Measurements from ENCODE around the gene SDK1. TPM values are rescaled to one million over a fixed set of nuclear protein-coding genes. Genes with fewer than 3 reads are reported as not detected.

The SDK1 gene
- total RNA-seq, 1 donor from 2014 or later: 0.08 TPM

DNA sequence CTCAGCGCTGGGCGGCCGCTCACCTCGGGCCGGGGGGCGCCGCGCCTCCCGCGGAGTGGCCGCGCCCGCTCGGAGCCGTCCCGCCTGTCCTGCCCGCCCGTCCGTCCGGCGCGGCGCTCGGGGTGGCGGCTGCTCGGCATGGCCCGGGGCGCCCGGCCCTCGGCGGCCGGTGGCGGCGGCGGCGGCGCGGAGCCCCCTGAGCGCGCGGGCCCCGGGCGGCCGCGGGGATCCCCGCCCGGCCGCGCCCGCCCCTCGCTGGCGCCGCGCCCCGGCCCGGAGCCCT lies 338 bp downstream of the SDK1 start:
- no peak for DNase-seq (ENCODE audit: low spot score)
- Mint-ChIP-seq H3K27ac (no peak overlapping the region), H3K9me3 (no peaks in the 10 kb centered on the region), H3K36me3 (ENCODE audit: low read depth) (no peaks in the 10 kb centered on the region), H3K27me3 (ENCODE audit: insufficient read depth) (peaks cover 59% of the 10 kb centered on the region), H3K4me3 (no peak overlapping the region), H3K4me1 (ENCODE audit: low read depth) (peaks cover 18% of the 10 kb centered on the region)
- intact Hi-C loops (cut with micrococcal nuclease): loop anchor here (1.0 to 2.0 kb wide), 5 partner anchors 108 to 415 kb away; no protein-coding TSS in a partner anchor

DNA sequence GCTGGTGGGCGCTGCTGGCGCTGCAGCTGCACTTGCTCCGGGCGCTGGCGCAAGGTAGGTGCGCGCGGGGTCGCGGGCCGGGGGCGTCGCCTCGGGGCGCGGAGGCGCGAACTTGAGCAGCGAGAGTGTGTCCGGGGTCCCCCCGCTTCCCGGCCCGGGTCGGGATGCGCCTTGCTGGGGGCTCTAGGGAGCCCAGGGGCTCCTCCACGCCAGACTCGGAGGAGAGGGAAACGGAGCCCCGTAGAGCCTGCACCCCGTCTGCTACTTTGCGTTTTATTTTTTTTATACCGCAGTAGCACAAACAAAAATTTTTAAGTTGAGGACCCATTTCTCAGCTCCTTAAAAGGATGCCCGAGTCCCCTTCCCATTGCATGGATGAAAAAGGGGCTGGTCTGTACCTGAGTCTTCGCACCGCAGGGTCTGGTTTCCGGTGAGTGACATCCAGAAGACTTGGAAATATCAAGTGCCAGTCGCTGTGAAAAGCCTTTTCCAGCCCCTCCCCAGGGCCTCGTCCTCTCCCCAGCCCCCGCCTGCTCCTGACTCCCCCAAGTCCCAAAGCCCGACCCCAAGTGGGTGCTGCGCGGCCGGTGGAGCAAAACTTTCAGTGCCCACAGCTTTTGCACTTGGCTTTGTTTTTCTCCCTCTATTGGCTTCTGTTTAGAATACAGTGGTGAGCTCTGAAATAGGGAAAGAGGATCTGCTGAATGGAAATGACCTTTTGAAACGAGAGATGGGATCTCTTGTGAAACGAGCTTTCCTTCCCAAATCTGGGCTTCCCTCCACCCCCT lies 973 bp downstream of the SDK1 start:
- intact Hi-C loops (cut with micrococcal nuclease): loop anchor here (1.0 to 2.0 kb wide), 5 partner anchors 107 to 415 kb away; no protein-coding TSS in a partner anchor
- H3K27me3 Mint-ChIP-seq (ENCODE audit: insufficient read depth): peaks cover 61% of the 10 kb centered on the region
- no peaks in the 10 kb centered on the region for H3K9me3 Mint-ChIP-seq
- no peak for DNase-seq (ENCODE audit: low spot score)
- peaks cover 18% of the 10 kb centered on the region for H3K4me1 Mint-ChIP-seq (ENCODE audit: low read depth)
- H3K27ac Mint-ChIP-seq: peak overlapping the region; percentile 45
- H3K4me3 Mint-ChIP-seq: peak overlapping the region; percentile 73
- no peaks in the 10 kb centered on the region for H3K36me3 Mint-ChIP-seq (ENCODE audit: low read depth)

DNA sequence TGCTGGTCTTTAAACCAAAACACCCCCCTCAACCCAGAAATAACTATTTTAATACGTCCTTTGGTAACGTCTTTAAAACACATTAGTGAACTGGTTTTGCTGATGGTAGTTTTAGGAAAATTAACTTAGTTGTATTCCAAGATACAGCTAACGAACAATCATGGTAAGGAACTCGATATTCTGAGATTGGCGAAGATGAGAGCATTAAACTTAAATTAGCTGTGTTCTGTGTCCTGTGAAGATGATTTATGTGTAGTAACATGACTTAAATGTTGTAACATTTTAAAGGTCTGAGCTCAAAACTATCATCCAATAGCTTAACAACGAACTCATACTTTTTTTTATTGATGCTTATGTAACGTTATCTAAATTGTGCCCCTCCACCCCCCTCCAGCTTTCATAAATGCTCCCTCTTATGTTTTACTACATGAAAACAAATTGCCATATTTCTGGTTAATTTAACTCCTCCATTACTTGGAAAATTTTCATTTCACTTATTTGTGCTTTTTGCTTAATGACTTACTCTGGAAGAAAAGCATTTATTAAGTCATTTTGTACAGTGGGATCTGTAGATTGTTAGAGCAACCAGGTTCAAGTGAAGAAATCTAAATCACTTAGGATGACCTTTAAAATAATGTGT lies 1.7 kb downstream of the SDK1 start:
- no peaks in the 10 kb centered on the region for H3K36me3 Mint-ChIP-seq (ENCODE audit: low read depth)
- DNase-seq (ENCODE audit: low spot score): no peak
- peaks cover 18% of the 10 kb centered on the region for H3K4me1 Mint-ChIP-seq (ENCODE audit: low read depth)
- H3K27me3 Mint-ChIP-seq (ENCODE audit: insufficient read depth): peaks cover 65% of the 10 kb centered on the region
- H3K4me3 Mint-ChIP-seq: peak overlapping the region; percentile 73
- H3K9me3 Mint-ChIP-seq: no peaks in the 10 kb centered on the region
- intact Hi-C loops (cut with micrococcal nuclease): no loop called here
- H3K27ac Mint-ChIP-seq: no peak overlapping the region

DNA sequence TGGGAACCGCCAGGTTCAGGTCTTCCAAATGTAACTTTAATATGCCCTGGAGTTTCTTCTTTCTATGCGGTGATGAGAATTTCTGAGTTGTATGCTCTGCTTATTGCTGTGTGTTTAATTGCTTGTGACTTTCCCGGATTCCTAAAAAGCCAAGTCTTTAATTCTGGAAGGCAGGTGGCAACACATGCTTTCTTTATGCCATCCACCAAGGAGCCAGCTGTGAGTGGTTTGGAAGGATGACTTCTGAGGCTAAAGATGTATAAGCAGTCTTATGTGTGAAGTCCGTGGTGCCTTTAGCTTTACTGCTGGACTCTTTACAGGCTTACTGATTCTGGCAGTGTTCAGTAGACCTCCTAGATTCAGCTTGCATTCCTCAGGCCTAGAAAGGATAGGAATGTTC lies 3.1 kb downstream of the SDK1 start:
- Mint-ChIP-seq H3K36me3 (ENCODE audit: low read depth) (no peaks in the 10 kb centered on the region), H3K27ac (no peak overlapping the region), H3K9me3 (no peaks in the 10 kb centered on the region), H3K4me3 (no peak overlapping the region), H3K27me3 (ENCODE audit: insufficient read depth) (peaks cover 72% of the 10 kb centered on the region), H3K4me1 (ENCODE audit: low read depth) (peaks cover 18% of the 10 kb centered on the region)
- intact Hi-C loops (cut with micrococcal nuclease): no loop called here
- no peak for DNase-seq (ENCODE audit: low spot score)

DNA sequence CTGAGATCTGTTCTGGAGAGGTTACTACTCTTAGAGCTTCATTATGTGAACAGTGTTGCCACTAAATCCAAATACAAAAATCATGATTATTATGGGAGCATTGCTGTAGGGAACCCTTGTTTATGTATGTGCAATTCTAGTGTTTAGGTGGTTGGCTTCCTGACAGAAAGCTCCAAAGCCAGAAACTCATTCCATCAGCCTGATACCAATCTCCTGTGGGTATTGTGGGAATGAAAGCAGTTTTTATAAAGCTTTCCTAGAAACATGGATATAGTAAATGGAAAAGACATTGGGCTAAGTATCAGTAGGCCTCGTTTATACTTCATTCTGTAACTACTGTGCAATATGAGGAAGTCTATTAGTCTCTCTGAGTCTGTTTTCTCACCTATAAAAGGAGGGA lies 6.4 kb downstream of the SDK1 start:
- no peak overlapping the region for H3K27ac Mint-ChIP-seq
- intact Hi-C loops (cut with micrococcal nuclease): no loop called here
- peaks cover 7% of the 10 kb centered on the region for H3K4me1 Mint-ChIP-seq (ENCODE audit: low read depth)
- H3K9me3 Mint-ChIP-seq: no peaks in the 10 kb centered on the region
- no peak for DNase-seq (ENCODE audit: low spot score)
- H3K27me3 Mint-ChIP-seq (ENCODE audit: insufficient read depth): peaks cover 67% of the 10 kb centered on the region
- no peak overlapping the region for H3K4me3 Mint-ChIP-seq
- no peaks in the 10 kb centered on the region for H3K36me3 Mint-ChIP-seq (ENCODE audit: low read depth)

DNA sequence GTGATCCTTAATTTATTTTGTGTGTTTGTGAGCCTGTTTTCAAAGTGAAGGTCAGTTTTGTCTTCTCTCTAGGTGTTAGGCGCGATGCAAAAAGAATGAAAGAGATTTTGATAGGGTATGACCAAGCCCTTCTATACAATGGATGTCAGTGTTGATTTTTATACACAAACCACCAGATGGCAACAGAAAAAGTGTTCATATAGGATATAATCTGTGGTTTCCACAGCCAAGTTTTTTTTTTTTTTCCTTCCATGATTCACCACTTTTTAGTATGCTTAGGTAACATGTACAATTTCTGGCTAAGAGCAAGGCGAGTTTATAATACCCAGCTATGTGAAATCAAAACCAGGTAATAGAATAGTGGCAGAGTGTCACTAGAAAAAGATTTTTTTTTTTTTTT lies 8.1 kb downstream of the SDK1 start:
- Mint-ChIP-seq H3K27ac (no peak overlapping the region), H3K4me3 (no peak overlapping the region), H3K9me3 (no peaks in the 10 kb centered on the region), H3K27me3 (ENCODE audit: insufficient read depth) (peaks cover 50% of the 10 kb centered on the region), H3K4me1 (ENCODE audit: low read depth) (no peaks in the 10 kb centered on the region), H3K36me3 (ENCODE audit: low read depth) (no peaks in the 10 kb centered on the region)
- intact Hi-C loops (cut with micrococcal nuclease): no loop called here
- DNase-seq (ENCODE audit: low spot score): no peak

DNA sequence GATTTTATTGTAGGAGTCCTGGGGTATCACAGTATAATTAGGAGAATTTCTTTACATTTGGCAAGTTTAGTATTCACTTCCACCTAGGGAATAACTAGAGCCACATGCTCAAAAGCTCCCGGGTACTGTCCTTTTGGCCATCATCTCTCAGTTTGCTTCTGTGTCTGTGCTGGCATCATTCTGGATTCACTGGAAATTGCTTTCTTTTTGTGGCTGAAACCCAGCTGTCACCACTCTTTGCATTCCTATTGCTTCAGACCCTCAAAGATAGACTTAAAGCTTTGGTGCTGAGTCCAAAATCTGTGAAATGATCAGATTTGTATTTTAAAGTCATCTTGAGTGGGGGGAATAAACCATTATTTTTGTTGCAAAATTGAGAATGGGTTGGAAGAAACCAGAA lies 8.9 kb downstream of the SDK1 start:
- H3K36me3 Mint-ChIP-seq (ENCODE audit: low read depth): no peaks in the 10 kb centered on the region
- no peaks in the 10 kb centered on the region for H3K9me3 Mint-ChIP-seq
- H3K4me1 Mint-ChIP-seq (ENCODE audit: low read depth): no peaks in the 10 kb centered on the region
- H3K27ac Mint-ChIP-seq: no peak overlapping the region
- H3K27me3 Mint-ChIP-seq (ENCODE audit: insufficient read depth): peaks cover 43% of the 10 kb centered on the region
- intact Hi-C loops (cut with micrococcal nuclease): no loop called here
- DNase-seq (ENCODE audit: low spot score): no peak
- no peak overlapping the region for H3K4me3 Mint-ChIP-seq

DNA sequence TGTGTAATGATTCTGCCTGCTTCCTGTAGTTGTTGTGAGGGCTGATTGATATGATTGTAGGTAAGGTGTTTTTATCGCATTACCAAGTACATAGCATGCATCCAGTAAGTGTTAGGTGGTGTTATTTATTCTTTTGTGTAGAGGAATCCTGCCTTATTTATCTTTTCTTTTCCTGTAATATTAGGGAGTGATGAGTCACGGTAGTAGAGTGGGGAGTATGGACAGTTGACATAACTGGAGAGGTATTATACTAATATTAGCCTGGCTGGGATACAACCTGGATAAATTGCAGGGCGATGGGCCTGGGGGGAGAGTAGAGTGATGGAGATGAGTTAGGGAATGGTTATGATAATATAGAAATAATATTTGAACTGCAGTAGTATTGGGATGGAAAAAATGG lies 9.8 kb downstream of the SDK1 start:
- H3K36me3 Mint-ChIP-seq (ENCODE audit: low read depth): no peaks in the 10 kb centered on the region
- no peaks in the 10 kb centered on the region for H3K9me3 Mint-ChIP-seq
- H3K27ac Mint-ChIP-seq: no peak overlapping the region
- intact Hi-C loops (cut with micrococcal nuclease): no loop called here
- H3K27me3 Mint-ChIP-seq (ENCODE audit: insufficient read depth): peaks cover 35% of the 10 kb centered on the region
- DNase-seq (ENCODE audit: low spot score): no peak
- no peaks in the 10 kb centered on the region for H3K4me1 Mint-ChIP-seq (ENCODE audit: low read depth)
- H3K4me3 Mint-ChIP-seq: no peak overlapping the region

DNA sequence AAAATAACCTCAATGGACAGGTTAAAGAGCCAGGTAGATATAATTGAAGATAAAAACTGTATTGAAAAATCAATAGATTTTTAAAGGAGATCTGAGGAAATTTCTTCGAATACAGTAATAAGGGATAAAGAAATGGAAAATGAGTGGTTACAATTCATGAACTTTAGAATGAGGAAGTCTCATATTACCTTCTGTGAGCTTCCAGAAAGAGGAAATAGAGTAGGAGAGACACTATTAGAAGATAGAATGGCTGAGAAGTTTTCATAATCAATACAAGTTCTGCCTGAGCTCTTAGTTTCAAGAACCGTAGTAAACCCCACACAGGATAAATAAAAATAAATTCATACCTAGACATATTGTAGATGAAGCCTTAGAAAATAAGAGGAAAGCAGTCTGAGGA lies 11.5 kb downstream of the SDK1 start:
- no peak overlapping the region for H3K4me3 Mint-ChIP-seq
- H3K9me3 Mint-ChIP-seq: no peaks in the 10 kb centered on the region
- H3K27me3 Mint-ChIP-seq (ENCODE audit: insufficient read depth): peaks cover 28% of the 10 kb centered on the region
- intact Hi-C loops (cut with micrococcal nuclease): no loop called here
- no peak overlapping the region for H3K27ac Mint-ChIP-seq
- DNase-seq (ENCODE audit: low spot score): no peak
- H3K36me3 Mint-ChIP-seq (ENCODE audit: low read depth): no peaks in the 10 kb centered on the region
- no peaks in the 10 kb centered on the region for H3K4me1 Mint-ChIP-seq (ENCODE audit: low read depth)

DNA sequence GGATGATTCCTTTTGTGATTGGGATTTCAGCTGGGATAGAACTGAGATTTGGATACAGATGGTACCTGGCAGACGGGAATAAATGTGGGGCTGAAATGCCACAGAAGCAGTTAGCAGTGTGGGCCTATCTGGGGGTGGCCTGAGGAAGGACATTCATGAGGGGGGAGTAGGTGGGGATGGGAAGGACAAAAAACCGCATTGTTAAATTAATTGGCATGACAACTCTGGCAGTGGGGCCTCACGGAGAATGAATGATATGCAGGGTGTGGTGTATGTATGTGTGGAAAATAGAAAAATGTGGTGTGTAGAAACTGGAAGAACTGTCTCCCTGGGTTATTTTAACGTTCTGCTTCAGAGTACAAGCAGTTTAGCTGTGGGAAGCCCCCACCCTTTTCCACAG lies 17.8 kb downstream of the SDK1 start:
- H3K36me3 Mint-ChIP-seq (ENCODE audit: low read depth): no peaks in the 10 kb centered on the region
- no peaks in the 10 kb centered on the region for H3K4me1 Mint-ChIP-seq (ENCODE audit: low read depth)
- H3K27ac Mint-ChIP-seq: no peak overlapping the region
- intact Hi-C loops (cut with micrococcal nuclease): no loop called here
- DNase-seq (ENCODE audit: low spot score): no peak
- peaks cover 10% of the 10 kb centered on the region for H3K27me3 Mint-ChIP-seq (ENCODE audit: insufficient read depth)
- H3K4me3 Mint-ChIP-seq: no peak overlapping the region
- H3K9me3 Mint-ChIP-seq: no peaks in the 10 kb centered on the region

DNA sequence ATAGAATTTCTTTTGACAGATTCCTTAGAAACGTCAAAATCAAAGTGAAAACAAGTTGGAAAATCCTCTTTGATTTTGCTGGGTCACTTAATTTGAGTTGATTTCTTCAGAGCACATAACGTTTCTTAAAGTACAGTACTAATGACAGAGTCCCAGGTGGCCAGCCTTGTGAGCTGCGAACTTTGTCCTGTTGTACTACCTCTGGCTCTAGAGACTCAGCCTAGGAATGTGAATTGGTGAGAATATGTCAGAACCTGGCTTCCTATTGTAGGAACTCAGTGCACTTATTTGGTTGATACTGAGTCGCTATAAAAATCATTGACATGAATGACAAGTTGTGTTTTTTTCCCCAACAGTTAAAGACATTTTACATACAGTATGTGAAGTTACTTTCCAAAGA lies 20.2 kb downstream of the SDK1 start:
- H3K36me3 Mint-ChIP-seq (ENCODE audit: low read depth): no peaks in the 10 kb centered on the region
- intact Hi-C loops (cut with micrococcal nuclease): no loop called here
- no peaks in the 10 kb centered on the region for H3K9me3 Mint-ChIP-seq
- peaks cover 10% of the 10 kb centered on the region for H3K27me3 Mint-ChIP-seq (ENCODE audit: insufficient read depth)
- no peaks in the 10 kb centered on the region for H3K4me1 Mint-ChIP-seq (ENCODE audit: low read depth)
- no peak overlapping the region for H3K27ac Mint-ChIP-seq
- H3K4me3 Mint-ChIP-seq: no peak overlapping the region
- DNase-seq (ENCODE audit: low spot score): no peak

DNA sequence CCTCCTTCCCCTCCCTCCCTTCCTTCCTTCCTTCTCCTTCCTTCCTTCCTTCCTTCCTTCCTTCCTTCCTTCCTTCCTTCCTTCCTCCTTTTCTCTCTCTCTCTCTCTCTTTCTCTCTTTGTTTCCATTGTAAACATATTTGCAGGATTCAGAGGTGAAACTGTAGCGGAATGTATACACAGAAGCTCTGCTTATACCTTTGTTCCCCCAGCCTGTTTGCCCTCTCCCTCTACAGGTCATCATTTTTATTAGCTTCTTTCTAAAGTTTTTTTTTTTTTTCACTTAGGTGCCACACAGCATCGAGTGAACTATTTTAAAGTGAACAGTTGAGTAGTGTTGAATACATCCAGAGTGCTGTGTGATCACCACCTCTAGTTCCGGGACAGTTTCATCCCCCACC lies 20.7 kb downstream of the SDK1 start:
- intact Hi-C loops (cut with micrococcal nuclease): no loop called here
- no peaks in the 10 kb centered on the region for H3K9me3 Mint-ChIP-seq
- no peak for DNase-seq (ENCODE audit: low spot score)
- H3K27me3 Mint-ChIP-seq (ENCODE audit: insufficient read depth): peaks cover 10% of the 10 kb centered on the region
- H3K4me3 Mint-ChIP-seq: no peak overlapping the region
- no peaks in the 10 kb centered on the region for H3K4me1 Mint-ChIP-seq (ENCODE audit: low read depth)
- H3K27ac Mint-ChIP-seq: no peak overlapping the region
- H3K36me3 Mint-ChIP-seq (ENCODE audit: low read depth): no peaks in the 10 kb centered on the region

DNA sequence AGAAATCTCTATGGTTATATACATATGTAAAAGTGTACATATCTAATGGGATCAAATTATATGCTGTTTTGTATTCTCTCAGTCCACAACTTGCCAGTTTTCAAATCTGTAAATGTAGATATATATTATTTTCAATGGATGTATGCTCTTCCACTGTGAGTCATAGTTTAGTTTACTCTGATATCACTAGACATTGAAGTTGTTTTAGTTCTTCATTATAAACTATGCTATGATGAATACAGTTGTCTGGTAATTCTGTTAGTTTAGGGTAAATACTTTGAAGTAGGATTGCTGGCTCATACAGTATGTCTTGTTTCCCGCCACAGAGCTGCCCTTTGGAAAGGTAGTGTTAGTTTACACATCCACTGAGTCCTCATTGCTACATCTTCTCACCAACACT lies 25.2 kb downstream of the SDK1 start:
- DNase-seq (ENCODE audit: low spot score): no peak
- H3K27me3 Mint-ChIP-seq (ENCODE audit: insufficient read depth): peaks cover 7% of the 10 kb centered on the region
- no peaks in the 10 kb centered on the region for H3K4me1 Mint-ChIP-seq (ENCODE audit: low read depth)
- no peaks in the 10 kb centered on the region for H3K36me3 Mint-ChIP-seq (ENCODE audit: low read depth)
- intact Hi-C loops (cut with micrococcal nuclease): no loop called here
- no peak overlapping the region for H3K27ac Mint-ChIP-seq
- no peak overlapping the region for H3K4me3 Mint-ChIP-seq
- no peaks in the 10 kb centered on the region for H3K9me3 Mint-ChIP-seq

Data from activated T-helper 1 cell treated with anti-CD3 and anti-CD28 coated beads, Interleukin-12 subunit alpha, Interleukin-12 subunit beta, Interleukin-2, Interleukin-4 antibody, amounts not matched to agents 30 ng/mL and 10 ng/mL and 1 ng/mL, durations not matched to agents 14 hours and 24 hours and 36 hours (primary cell).